ENCODE results near the gene PLEKHA6. TPM values are rescaled to one million over a fixed set of nuclear protein-coding genes. Genes with fewer than 3 reads are reported as not detected.

Gene PLEKHA6
- total RNA-seq, 1 experiment from 2014 or later, result 5.5 TPM

GRCh38 chr1:204221271-204221670 is 138.5 kb downstream of the PLEKHA6 start:
- intact Hi-C loops (cut with micrococcal nuclease; ENCODE audit: unreplicated experiment) (no loop called here), in situ Hi-C loops (cut with HindIII; ENCODE audit: low pct_unique_long_range_greater_than_20kb, low sequenced_read_pairs) (no loop called here)
- no TSS peak for BruUV-seq (replicated peaks)
- ChIA-PET POLR2A (no interaction called here), CTCF (no interaction called here)
- H3K36me3 ChIP-seq (ENCODE audit: control insufficient read depth, insufficient read depth, low read length), result no peaks in the 10 kb centered on the region
- DNase-seq (ENCODE audit: low read depth, low spot score) (no peak), ATAC-seq (no peak)
- TF ChIP-seq POLR2AphosphoS5 (IDR thresholded peaks at IDR 0.05; ENCODE audit: low read depth, low read length), result no peak
- TF ChIP-seq SIN3A (IDR thresholded peaks at IDR 0.05; ENCODE audit: borderline replicate concordance, insufficient read depth, low read depth, low read length), result no peak
- no peak for TF ChIP-seq REST (IDR thresholded peaks at IDR 0.05; ENCODE audit: insufficient read depth in 1 of 2, low read depth in 2 of 2, low read length in 1 of 2)
- TF ChIP-seq, protein P1, sequence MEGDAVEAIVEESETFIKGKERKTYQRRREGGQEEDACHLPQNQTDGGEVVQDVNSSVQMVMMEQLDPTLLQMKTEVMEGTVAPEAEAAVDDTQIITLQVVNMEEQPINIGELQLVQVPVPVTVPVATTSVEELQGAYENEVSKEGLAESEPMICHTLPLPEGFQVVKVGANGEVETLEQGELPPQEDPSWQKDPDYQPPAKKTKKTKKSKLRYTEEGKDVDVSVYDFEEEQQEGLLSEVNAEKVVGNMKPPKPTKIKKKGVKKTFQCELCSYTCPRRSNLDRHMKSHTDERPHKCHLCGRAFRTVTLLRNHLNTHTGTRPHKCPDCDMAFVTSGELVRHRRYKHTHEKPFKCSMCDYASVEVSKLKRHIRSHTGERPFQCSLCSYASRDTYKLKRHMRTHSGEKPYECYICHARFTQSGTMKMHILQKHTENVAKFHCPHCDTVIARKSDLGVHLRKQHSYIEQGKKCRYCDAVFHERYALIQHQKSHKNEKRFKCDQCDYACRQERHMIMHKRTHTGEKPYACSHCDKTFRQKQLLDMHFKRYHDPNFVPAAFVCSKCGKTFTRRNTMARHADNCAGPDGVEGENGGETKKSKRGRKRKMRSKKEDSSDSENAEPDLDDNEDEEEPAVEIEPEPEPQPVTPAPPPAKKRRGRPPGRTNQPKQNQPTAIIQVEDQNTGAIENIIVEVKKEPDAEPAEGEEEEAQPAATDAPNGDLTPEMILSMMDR (IDR thresholded peaks at IDR 0.05), result no peak
- no peak for TF ChIP-seq TCF7L2 (IDR thresholded peaks at IDR 0.05; ENCODE audit: low read depth, low read length)
- no peaks in the 10 kb centered on the region for H3K4me1 ChIP-seq (ENCODE audit: control insufficient read depth, insufficient read depth, low read length)
- no peak overlapping the region for H3K27ac ChIP-seq (ENCODE audit: low read length)
- H3K9me3 ChIP-seq (ENCODE audit: control insufficient read depth, insufficient read depth, low read depth, low read length), result no peaks in the 10 kb centered on the region
- H3K4me3 ChIP-seq (ENCODE audit: low read depth in 2 of 2, low read length in 2 of 2), result no peak overlapping the region
- H3K27me3 ChIP-seq (ENCODE audit: control insufficient read depth, insufficient read depth, low read length), result no peaks in the 10 kb centered on the region

GRCh38 chr1:204219971-204220616 is 139.6 kb downstream of the PLEKHA6 start:
- H3K27ac ChIP-seq (ENCODE audit: low read length), result no peak overlapping the region
- ATAC-seq (no peak), DNase-seq (ENCODE audit: low read depth, low spot score) (no peak)
- no peaks in the 10 kb centered on the region for H3K36me3 ChIP-seq (ENCODE audit: control insufficient read depth, insufficient read depth, low read length)
- no peaks in the 10 kb centered on the region for H3K4me1 ChIP-seq (ENCODE audit: control insufficient read depth, insufficient read depth, low read length)
- H3K27me3 ChIP-seq (ENCODE audit: control insufficient read depth, insufficient read depth, low read length), result no peaks in the 10 kb centered on the region
- no peak overlapping the region for H3K4me3 ChIP-seq (ENCODE audit: low read depth in 2 of 2, low read length in 2 of 2)
- CTCF ChIA-PET, result no interaction called here
- TF ChIP-seq SIN3A (IDR thresholded peaks at IDR 0.05; ENCODE audit: borderline replicate concordance, insufficient read depth, low read depth, low read length), result no peak
- no peaks in the 10 kb centered on the region for H3K9me3 ChIP-seq (ENCODE audit: control insufficient read depth, insufficient read depth, low read depth, low read length)
- intact Hi-C loops (cut with micrococcal nuclease; ENCODE audit: unreplicated experiment), result no loop called here
- in situ Hi-C loops (cut with HindIII; ENCODE audit: low pct_unique_long_range_greater_than_20kb, low sequenced_read_pairs), result no loop called here
- POLR2A ChIA-PET, result no interaction called here
- no TSS peak for BruUV-seq (replicated peaks)

DNA sequence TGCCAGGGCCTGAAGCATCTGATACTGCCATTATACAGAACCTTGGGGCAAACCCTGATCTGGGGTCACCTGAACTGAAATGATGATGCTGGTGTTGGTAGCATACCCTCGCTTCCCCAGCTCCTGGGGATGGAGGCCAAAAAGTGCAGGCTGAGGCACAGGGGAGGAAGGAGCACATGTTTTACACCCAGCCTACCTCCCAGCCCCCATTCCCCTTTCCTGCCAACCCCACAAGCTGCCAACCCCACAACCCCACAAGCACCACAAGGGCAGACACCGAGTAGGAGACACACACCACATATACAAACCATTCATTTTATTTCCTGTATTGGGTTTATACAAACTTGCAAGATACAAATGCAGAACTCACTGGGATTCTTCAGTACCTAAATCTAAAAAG is 141.2 kb downstream of the PLEKHA6 start:
- no peaks in the 10 kb centered on the region for H3K9me3 ChIP-seq (ENCODE audit: control insufficient read depth, insufficient read depth, low read depth, low read length)
- no TSS peak for BruUV-seq (replicated peaks)
- in situ Hi-C loops (cut with HindIII; ENCODE audit: low pct_unique_long_range_greater_than_20kb, low sequenced_read_pairs), result no loop called here
- no peak for ATAC-seq
- ChIA-PET CTCF (no interaction called here), POLR2A (interaction anchor here (0.7 kb wide), 2 partner anchors 18 to 681 kb away, joined by 3 to 5 read pairs; no protein-coding TSS in a partner anchor)
- H3K4me1 ChIP-seq (ENCODE audit: control insufficient read depth, insufficient read depth, low read length), result no peaks in the 10 kb centered on the region
- no peak for DNase-seq (ENCODE audit: low read depth, low spot score)
- H3K4me3 ChIP-seq (ENCODE audit: low read depth in 2 of 2, low read length in 2 of 2), result no peak overlapping the region
- no peaks in the 10 kb centered on the region for H3K27me3 ChIP-seq (ENCODE audit: control insufficient read depth, insufficient read depth, low read length)
- TF ChIP-seq REST (IDR thresholded peaks at IDR 0.05; ENCODE audit: insufficient read depth in 1 of 2, low read depth in 2 of 2, low read length in 1 of 2) (no peak), TCF7L2 (IDR thresholded peaks at IDR 0.05; ENCODE audit: low read depth, low read length) (no peak), POLR2AphosphoS5 (IDR thresholded peaks at IDR 0.05; ENCODE audit: low read depth, low read length) (no peak), SIN3A (IDR thresholded peaks at IDR 0.05; ENCODE audit: borderline replicate concordance, insufficient read depth, low read depth, low read length) (no peak)
- TF ChIP-seq, protein P1 (IDR thresholded peaks at IDR 0.05), result no peak
- H3K36me3 ChIP-seq (ENCODE audit: control insufficient read depth, insufficient read depth, low read length), result no peaks in the 10 kb centered on the region; the same call in 1 of the 2 replicates
- intact Hi-C loops (cut with micrococcal nuclease; ENCODE audit: unreplicated experiment), result no loop called here
- H3K27ac ChIP-seq (ENCODE audit: low read length), result no peak overlapping the region

All from Panc1 (cell line).